Left lung (tissue), 10 donors: ENCODE measurements around the gene HEXB. TPM values are rescaled to one million over a fixed set of nuclear protein-coding genes. Genes with fewer than 3 reads are reported as not detected.

Experiments
- ATAC-seq: fragments of 200-7000 bp; cut with Tn5 transposase; one replicate; pipeline ENCODE4 v1.9.1; 2020; ENCODE audit warnings: moderate library complexity
- DNase-seq, 4 donors: peaks; one replicate each; pipeline ENCODE4 v3.0.0-alpha.2; 2013 to 2020
- H3K27ac ChIP-seq, 2 donors: fragments of 200-600 bp; sonication (generic) in 1 of 2; one replicate each; pipeline versions ENCODE4 v1.5.0 to v1.8.0; 2020 to 2021
- H3K27me3 ChIP-seq, 2 donors: fragments of 200-600 bp; sonication (generic) in 1 of 2; one replicate each; pipeline versions ENCODE4 v1.5.0 to v1.8.0; 2020 to 2021
- H3K36me3 ChIP-seq, 2 donors: fragments of 200-600 bp; sonication (generic) in 1 of 2; one replicate each; pipeline versions ENCODE4 v1.5.0 to v1.8.0; 2020 to 2021
- H3K4me1 ChIP-seq, 2 donors: fragments of 200-600 bp; one replicate each; pipeline ENCODE4 v1.8.0; 2021
- H3K4me3 ChIP-seq, 2 donors: fragments of 200-600 bp; sonication (generic) in 1 of 2; one replicate each; pipeline versions ENCODE4 v1.5.0 to v1.8.0; 2020 to 2021; ENCODE audit warnings: mild to moderate bottlenecking in 1 of 2
- H3K9me3 ChIP-seq, 2 donors: fragments of 200-600 bp; sonication (generic) in 1 of 2; one replicate each; pipeline versions ENCODE4 v1.5.0 to v1.8.0; 2020 to 2021
- intact Hi-C, 2 donors: fragments of 100-400 bp; cut with DNase I; formaldehyde crosslinking; loops; one replicate each; pipeline versions ENCODE4 v1.11.2 to v1.14.2; 2022
- polyA plus RNA-seq, 6 donors: library from polyadenylated mRNA; unstranded; fragments of 120-200 nt; gene quantifications; one replicate each; pipeline ENCODE4 v1.2.1, GENCODE V29; 2013; ENCODE audit not compliant: insufficient read length in 6 of 6
- total RNA-seq, 2 donors: library from RNA; stranded (reverse); fragmentation: NEBNext Ultra II Directional; extraction: Animal tissue kit (Norgen Biotek cat#: 25700); gene quantifications; one replicate each; pipeline ENCODE4 v1.2.1, GENCODE V29; 2021
- TF ChIP-seq, protein P1 (sequence below), 2 donors: fragments of 200-600 bp; sonication (generic) in 1 of 2; IDR thresholded peaks; one replicate each; pipeline versions ENCODE4 v1.5.0 to v1.8.0; 2021; ENCODE audit warnings: antibody characterized with exemption in 2 of 2
- donor health status: DM: no; HTN: yes; CAD: no.
- donor health status: DM: no; HTN: no; CAD: no.

HEXB gene
- total and polyA plus RNA-seq, 8 donors, result 54.6 to 215 (median 66.4) TPM

DNA sequence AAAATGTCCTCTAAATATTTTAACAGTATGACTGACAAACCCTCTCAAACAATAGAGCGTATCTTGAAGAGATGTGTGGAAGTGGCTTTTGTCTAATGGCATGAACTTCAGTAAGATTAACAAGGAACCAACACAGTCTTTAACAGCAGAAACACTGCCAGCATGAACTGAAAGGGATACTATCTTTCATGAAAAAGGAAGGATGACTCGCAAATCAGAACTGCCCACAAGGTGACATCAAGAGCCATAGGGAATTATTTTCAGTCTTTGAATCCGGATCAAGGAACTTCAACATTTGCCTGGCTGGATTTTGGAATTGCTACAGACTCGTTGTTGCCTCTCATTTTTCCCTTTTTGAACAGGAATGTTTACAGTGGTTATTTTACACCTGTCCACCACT, 5.1 kb upstream of the HEXB start:
- Histone ChIP-seq H3K36me3 (no peaks in the 10 kb centered on the region), H3K4me1 (peaks cover 0 to 4% of the 10 kb centered on the region in 2 donors), H3K9me3 (no peaks in the 10 kb centered on the region), H3K27ac (no peak overlapping the region), H3K27me3 (peaks cover 0 to 4% of the 10 kb centered on the region in 2 donors), H3K4me3 (no peak overlapping the region)
- intact Hi-C loops, result no loop called here
- DNase-seq (no peak), ATAC-seq (no peak)
- TF ChIP-seq, protein P1, sequence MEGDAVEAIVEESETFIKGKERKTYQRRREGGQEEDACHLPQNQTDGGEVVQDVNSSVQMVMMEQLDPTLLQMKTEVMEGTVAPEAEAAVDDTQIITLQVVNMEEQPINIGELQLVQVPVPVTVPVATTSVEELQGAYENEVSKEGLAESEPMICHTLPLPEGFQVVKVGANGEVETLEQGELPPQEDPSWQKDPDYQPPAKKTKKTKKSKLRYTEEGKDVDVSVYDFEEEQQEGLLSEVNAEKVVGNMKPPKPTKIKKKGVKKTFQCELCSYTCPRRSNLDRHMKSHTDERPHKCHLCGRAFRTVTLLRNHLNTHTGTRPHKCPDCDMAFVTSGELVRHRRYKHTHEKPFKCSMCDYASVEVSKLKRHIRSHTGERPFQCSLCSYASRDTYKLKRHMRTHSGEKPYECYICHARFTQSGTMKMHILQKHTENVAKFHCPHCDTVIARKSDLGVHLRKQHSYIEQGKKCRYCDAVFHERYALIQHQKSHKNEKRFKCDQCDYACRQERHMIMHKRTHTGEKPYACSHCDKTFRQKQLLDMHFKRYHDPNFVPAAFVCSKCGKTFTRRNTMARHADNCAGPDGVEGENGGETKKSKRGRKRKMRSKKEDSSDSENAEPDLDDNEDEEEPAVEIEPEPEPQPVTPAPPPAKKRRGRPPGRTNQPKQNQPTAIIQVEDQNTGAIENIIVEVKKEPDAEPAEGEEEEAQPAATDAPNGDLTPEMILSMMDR (IDR thresholded peaks at IDR 0.05), result no peak

DNA sequence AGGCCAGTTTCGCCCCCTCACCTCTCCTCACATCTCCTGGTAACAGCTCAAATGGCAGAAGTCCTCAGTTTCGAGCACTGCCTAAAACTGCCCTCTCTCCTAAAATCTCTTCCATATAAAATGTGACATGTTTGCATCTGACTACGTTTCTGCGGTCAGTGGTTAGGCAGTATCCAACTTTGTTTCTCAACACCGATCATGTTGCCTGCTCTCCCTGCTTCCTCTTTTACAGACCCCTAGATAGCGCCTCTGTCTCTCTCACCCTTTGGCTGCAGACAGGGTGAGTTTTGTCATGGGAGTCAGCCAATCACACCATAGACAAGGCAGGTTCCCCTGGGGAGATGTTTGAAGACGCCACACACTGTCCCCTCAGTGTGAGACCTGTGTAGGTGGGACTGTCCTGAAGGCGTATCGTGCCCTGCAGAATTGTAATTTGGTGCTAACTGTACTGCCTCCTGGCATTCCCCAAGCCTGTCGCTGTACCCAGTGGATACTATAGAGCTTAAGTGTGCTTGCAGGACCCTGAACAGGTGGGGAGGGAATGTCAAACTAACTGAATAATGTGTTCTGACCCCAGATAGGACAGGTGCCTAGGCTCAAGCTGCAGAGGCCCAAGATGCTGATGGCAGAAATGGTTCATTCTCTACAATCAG, 1.1 kb downstream of the HEXB start:
- peaks cover 0 to 26% of the 10 kb centered on the region in 2 donors for H3K36me3 ChIP-seq
- ATAC-seq (peak; percentile 38), DNase-seq (peak in 2 of 4 donors; percentile 11 to 41)
- TF ChIP-seq, protein P1 (IDR thresholded peaks at IDR 0.05), result no peak
- H3K27ac ChIP-seq, result peak overlapping the region in 1 of 2 donors; percentile 96
- peak overlapping the region; percentile 75 to 97 for H3K4me3 ChIP-seq
- intact Hi-C loops, result no loop called here
- no peaks in the 10 kb centered on the region for H3K9me3 ChIP-seq
- peaks cover 12 to 24% of the 10 kb centered on the region in 2 donors for H3K4me1 ChIP-seq
- H3K27me3 ChIP-seq, result no peaks in the 10 kb centered on the region

DNA sequence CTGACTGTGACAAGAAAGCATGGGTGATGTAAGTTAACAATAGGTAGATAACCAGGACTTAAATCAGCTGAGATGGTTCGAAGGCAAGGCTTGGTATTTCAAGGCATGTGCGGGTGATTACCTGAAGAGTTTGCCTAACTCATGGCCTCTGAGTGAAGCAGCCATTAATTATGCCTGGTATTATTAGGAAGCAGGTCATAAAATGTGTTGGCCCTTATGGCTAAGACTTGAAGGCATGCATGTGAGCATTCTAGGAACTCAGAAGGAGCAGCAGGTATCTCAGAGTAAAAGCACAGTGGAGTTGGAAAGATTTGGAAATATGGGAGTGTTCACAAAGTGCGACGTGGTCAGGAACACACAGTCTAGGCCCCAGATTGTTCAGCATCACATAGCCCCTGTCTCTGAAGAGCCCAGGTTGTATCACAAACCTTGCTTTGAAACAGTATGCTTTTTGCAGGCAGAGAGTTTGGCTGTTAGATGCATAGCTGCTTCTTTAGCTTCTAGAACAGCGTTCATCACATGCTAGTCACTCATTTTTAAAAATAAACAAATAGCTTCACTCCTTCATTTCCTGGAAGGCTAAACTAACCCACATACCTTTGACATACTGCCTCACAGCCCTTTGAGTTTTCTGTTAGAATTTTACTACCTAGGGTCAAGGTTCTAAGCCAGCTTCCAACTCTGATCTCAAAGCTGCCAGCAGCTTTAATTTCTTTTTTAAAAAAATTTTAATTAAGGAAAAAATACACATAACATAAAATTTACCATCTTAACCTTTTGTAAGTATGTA, 2.1 kb downstream of the HEXB start:
- H3K27ac ChIP-seq, result no peak overlapping the region
- H3K36me3 ChIP-seq, result peaks cover 0 to 37% of the 10 kb centered on the region in 2 donors
- DNase-seq (no peak), ATAC-seq (no peak)
- peak overlapping the region in 1 of 2 donors; percentile 75 for H3K4me3 ChIP-seq
- intact Hi-C loops, result no loop called here
- peaks cover 12 to 24% of the 10 kb centered on the region in 2 donors for H3K4me1 ChIP-seq
- TF ChIP-seq, protein P1 (IDR thresholded peaks at IDR 0.05), result no peak
- no peaks in the 10 kb centered on the region for H3K9me3 ChIP-seq
- H3K27me3 ChIP-seq, result no peaks in the 10 kb centered on the region

DNA sequence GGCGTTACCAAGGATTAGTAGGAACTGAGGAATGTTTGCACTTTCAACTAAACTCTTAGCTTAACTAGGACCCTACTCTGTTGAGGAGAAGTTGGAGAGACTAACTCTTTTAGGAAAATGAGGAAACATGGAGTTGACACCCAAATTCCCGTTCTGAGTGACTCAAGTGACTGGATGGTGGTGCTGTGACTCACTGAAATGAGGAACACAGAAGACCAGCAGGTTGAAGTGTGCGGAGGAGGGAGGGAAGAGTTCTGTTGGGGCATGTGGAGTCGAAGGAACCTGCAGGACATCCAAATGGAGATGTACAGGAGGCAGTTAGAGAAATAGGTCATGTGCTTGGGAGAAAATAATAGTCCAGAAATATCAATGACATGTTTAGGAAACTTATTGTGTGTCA, 8.2 kb downstream of the HEXB start:
- Histone ChIP-seq H3K27me3 (no peaks in the 10 kb centered on the region), H3K4me3 (no peak overlapping the region), H3K4me1 (no peaks in the 10 kb centered on the region), H3K27ac (no peak overlapping the region), H3K36me3 (peaks cover 0 to 93% of the 10 kb centered on the region in 2 donors), H3K9me3 (no peaks in the 10 kb centered on the region)
- DNase-seq, result no peak
- peak; percentile 40 for ATAC-seq
- TF ChIP-seq, protein P1 (IDR thresholded peaks at IDR 0.05), result no peak
- intact Hi-C loops, result no loop called here

DNA sequence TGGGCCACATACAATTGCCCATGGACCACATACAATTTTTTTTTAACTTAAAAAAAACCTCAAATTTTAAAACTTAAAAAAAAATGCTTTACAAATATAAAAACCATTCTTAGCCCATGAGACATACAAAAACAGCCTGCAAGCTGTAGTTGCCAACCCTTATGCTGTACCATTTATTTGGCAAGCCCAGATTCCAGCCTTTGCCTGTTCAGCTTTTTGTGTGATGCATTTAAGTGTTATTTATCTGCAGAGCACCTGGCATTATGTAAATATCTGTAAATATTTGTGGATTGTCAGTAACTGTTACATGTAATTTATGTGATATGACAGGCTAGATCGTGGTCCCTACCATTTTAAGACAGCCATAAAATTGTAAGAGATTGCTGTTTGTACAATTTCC, 32.6 kb downstream of the HEXB start:
- Histone ChIP-seq H3K27me3 (no peaks in the 10 kb centered on the region), H3K4me1 (no peaks in the 10 kb centered on the region), H3K9me3 (no peaks in the 10 kb centered on the region), H3K27ac (no peak overlapping the region), H3K4me3 (no peak overlapping the region), H3K36me3 (peaks cover 0 to 96% of the 10 kb centered on the region in 2 donors)
- ATAC-seq (no peak), DNase-seq (no peak)
- intact Hi-C loops, result no loop called here
- TF ChIP-seq, protein P1 (IDR thresholded peaks at IDR 0.05), result no peak
